Adipocyte (in vitro differentiated cells): Measurements from ENCODE around the gene AOPEP.

Experiments
- DNase-seq: peaks from one replicate; pipeline ENCODE4 v3.0.0-alpha.2; 2015; ENCODE audit warnings: low read depth
- H3K27me3 ChIP-seq: replicated peaks from 2 replicates; pipeline ENCODE4 v1.7.0; 2013; ENCODE audit warnings: mild to moderate bottlenecking, low read length, moderate library complexity; ENCODE audit not compliant: control insufficient read depth, insufficient read depth
- H3K36me3 ChIP-seq: 2 replicates; pipeline ENCODE4 v1.7.0; 2013; ENCODE audit warnings: low read length, mild to moderate bottlenecking, moderate library complexity; ENCODE audit not compliant: control insufficient read depth, insufficient read depth, severe bottlenecking
- H3K4me1 ChIP-seq: 2 replicates; pipeline ENCODE4 v1.7.0; 2013; ENCODE audit warnings: mild to moderate bottlenecking, low read length, moderate library complexity; ENCODE audit not compliant: control insufficient read depth, insufficient read depth
- H3K4me3 ChIP-seq: 2 replicates; pipeline ENCODE4 v1.7.0; 2013; ENCODE audit warnings: mild to moderate bottlenecking, low read length, moderate library complexity
- H3K9ac ChIP-seq: 2 replicates; pipeline ENCODE4 v1.7.0; 2013; ENCODE audit warnings: mild to moderate bottlenecking, low read length, moderate library complexity
- H3K9me3 ChIP-seq: 2 replicates; pipeline ENCODE4 v1.7.0; 2013; ENCODE audit warnings: mild to moderate bottlenecking, low read length, moderate library complexity; ENCODE audit not compliant: control insufficient read depth

The AOPEP gene

GRCh38 chr9:95116002-95116807 lies 389.7 kb downstream of the AOPEP start:
- H3K4me1 ChIP-seq: no peaks in the 10 kb centered on the region
- DNase-seq: no peak
- no peak overlapping the region for H3K4me3 ChIP-seq

GRCh38 chr9:95116808-95117204 lies 390.3 kb downstream of the AOPEP start:
- no peak for DNase-seq
- Histone ChIP-seq H3K36me3 (peaks cover 7% of the 10 kb centered on the region), H3K9me3 (no peaks in the 10 kb centered on the region), H3K4me1 (no peaks in the 10 kb centered on the region), H3K9ac (no peak overlapping the region), H3K4me3 (no peak overlapping the region), H3K27me3 (no peaks in the 10 kb centered on the region)

More at GRCh38 chr9:95116002-95116807, 389.7 kb downstream of the AOPEP start:
- no peaks in the 10 kb centered on the region for H3K9me3 ChIP-seq
- no peaks in the 10 kb centered on the region for H3K27me3 ChIP-seq
- no peak overlapping the region for H3K9ac ChIP-seq
- H3K36me3 ChIP-seq: peaks cover 10% of the 10 kb centered on the region

- no peaks in the 10 kb centered on the region for H3K9me3 ChIP-seq
- no peak overlapping the region for H3K9ac ChIP-seq
- no peaks in the 10 kb centered on the region for H3K4me1 ChIP-seq
- peak; percentile 70 for DNase-seq
- H3K27me3 ChIP-seq: no peaks in the 10 kb centered on the region
- H3K36me3 ChIP-seq: no peaks in the 10 kb centered on the region
- no peak overlapping the region for H3K4me3 ChIP-seq
These were observed 392.1 kb downstream of the AOPEP start for GRCh38 chr9:95118596-95118995.

GRCh38 chr9:95120781-95121370 lies 394.4 kb downstream of the AOPEP start:
- no peaks in the 10 kb centered on the region for H3K9me3 ChIP-seq
- H3K4me1 ChIP-seq: no peaks in the 10 kb centered on the region
- H3K27me3 ChIP-seq: no peaks in the 10 kb centered on the region
- H3K36me3 ChIP-seq: no peaks in the 10 kb centered on the region
- no peak overlapping the region for H3K4me3 ChIP-seq
- no peak overlapping the region for H3K9ac ChIP-seq
- DNase-seq: no peak

GRCh38 chr9:95124582-95125367 lies 398.3 kb downstream of the AOPEP start:
- peaks cover 3% of the 10 kb centered on the region for H3K4me1 ChIP-seq
- no peak for DNase-seq
- no peaks in the 10 kb centered on the region for H3K27me3 ChIP-seq

GRCh38 chr9:95125652-95126051 lies 399.2 kb downstream of the AOPEP start:
- Histone ChIP-seq H3K27me3 (no peaks in the 10 kb centered on the region), H3K4me1 (peaks cover 3% of the 10 kb centered on the region), H3K36me3 (no peaks in the 10 kb centered on the region), H3K4me3 (no peak overlapping the region), H3K9me3 (no peaks in the 10 kb centered on the region), H3K9ac (no peak overlapping the region)
- no peak for DNase-seq

More at GRCh38 chr9:95124582-95125367, 398.3 kb downstream of the AOPEP start:
- no peak overlapping the region for H3K9ac ChIP-seq
- H3K9me3 ChIP-seq: no peaks in the 10 kb centered on the region
- no peak overlapping the region for H3K4me3 ChIP-seq
- H3K36me3 ChIP-seq: no peaks in the 10 kb centered on the region

- Histone ChIP-seq H3K27me3 (no peaks in the 10 kb centered on the region), H3K9me3 (no peaks in the 10 kb centered on the region), H3K9ac (no peak overlapping the region), H3K4me1 (peaks cover 3% of the 10 kb centered on the region), H3K4me3 (no peak overlapping the region), H3K36me3 (no peaks in the 10 kb centered on the region)
- DNase-seq: no peak
These were observed 400.2 kb downstream of the AOPEP start for GRCh38 chr9:95126739-95127138.

GRCh38 chr9:95127249-95128176 lies 401.0 kb downstream of the AOPEP start:
- H3K9me3 ChIP-seq: no peaks in the 10 kb centered on the region
- no peaks in the 10 kb centered on the region for H3K27me3 ChIP-seq
- H3K4me3 ChIP-seq: peak overlapping the region; percentile 78
- peak overlapping the region; percentile 76 for H3K9ac ChIP-seq
- H3K36me3 ChIP-seq: no peaks in the 10 kb centered on the region
- DNase-seq: peak; percentile 96
- H3K4me1 ChIP-seq: peaks cover 3% of the 10 kb centered on the region

GRCh38 chr9:95128177-95128524 lies 401.7 kb downstream of the AOPEP start:
- Histone ChIP-seq H3K9me3 (no peaks in the 10 kb centered on the region), H3K4me3 (no peak overlapping the region), H3K4me1 (peaks cover 3% of the 10 kb centered on the region), H3K27me3 (no peaks in the 10 kb centered on the region), H3K9ac (no peak overlapping the region), H3K36me3 (no peaks in the 10 kb centered on the region)
- DNase-seq: no peak

- peaks cover 7% of the 10 kb centered on the region for H3K4me1 ChIP-seq
- no peak for DNase-seq
- H3K27me3 ChIP-seq: no peaks in the 10 kb centered on the region
- H3K9me3 ChIP-seq: no peaks in the 10 kb centered on the region
- no peaks in the 10 kb centered on the region for H3K36me3 ChIP-seq
- H3K9ac ChIP-seq: no peak overlapping the region
- no peak overlapping the region for H3K4me3 ChIP-seq
These were observed 403.2 kb downstream of the AOPEP start for GRCh38 chr9:95129476-95130291.
